HG03045 (cell line): ENCODE measurements around the gene MAPK8IP1.
A peak's percentile ranks its signal among the peaks of the same experiment; 100 is the strongest.

Experiments
- ATAC-seq: cut with Tn5 transposase; IDR thresholded peaks from one replicate; pipeline ENCODE4 v1.9.1; 2021; ENCODE audit warnings: mild to moderate bottlenecking, moderate library complexity; ENCODE audit not compliant: unreplicated experiment

MAPK8IP1 gene

GRCh38 chr11:45924036-45924915 is 38.8 kb downstream of the MAPK8IP1 start:
- no peak for ATAC-seq

- ATAC-seq = no peak
These were observed 39.5 kb downstream of the MAPK8IP1 start for GRCh38 chr11:45924927-45925326.

- ATAC-seq = no peak
These were observed 40.1 kb downstream of the MAPK8IP1 start for GRCh38 chr11:45925550-45925949.

GRCh38 chr11:45926001-45926401 is 40.5 kb downstream of the MAPK8IP1 start:
- ATAC-seq = no peak

- no peak for ATAC-seq
These were observed 41.3 kb downstream of the MAPK8IP1 start for GRCh38 chr11:45926536-45927331.

- ATAC-seq = no peak
These were observed 41.9 kb downstream of the MAPK8IP1 start for GRCh38 chr11:45927332-45927683.

- ATAC-seq = no peak
These were observed 42.4 kb downstream of the MAPK8IP1 start for GRCh38 chr11:45927684-45928413.

GRCh38 chr11:45928535-45929215 is 43.2 kb downstream of the MAPK8IP1 start:
- no peak for ATAC-seq

GRCh38 chr11:45929486-45930030 is 44.1 kb downstream of the MAPK8IP1 start:
- peak; percentile 16 for ATAC-seq

GRCh38 chr11:45930031-45930794 is 44.8 kb downstream of the MAPK8IP1 start:
- ATAC-seq = peak; percentile 87

GRCh38 chr11:45930951-45931570 is 45.6 kb downstream of the MAPK8IP1 start:
- no peak for ATAC-seq

GRCh38 chr11:45931739-45932138 is 46.3 kb downstream of the MAPK8IP1 start:
- ATAC-seq = no peak

- no peak for ATAC-seq
These were observed 46.8 kb downstream of the MAPK8IP1 start for GRCh38 chr11:45932217-45932616.

- peak; percentile 33 for ATAC-seq
These were observed 47.8 kb downstream of the MAPK8IP1 start for GRCh38 chr11:45933131-45933831.

GRCh38 chr11:45933846-45934579 is 48.6 kb downstream of the MAPK8IP1 start:
- ATAC-seq = no peak

GRCh38 chr11:45934580-45935318 is 49.3 kb downstream of the MAPK8IP1 start:
- ATAC-seq = no peak

- ATAC-seq = no peak
These were observed 50.1 kb downstream of the MAPK8IP1 start for GRCh38 chr11:45935349-45936064.
